Stimulated activated CD4-positive, alpha-beta T cell treated with anti-CD3 and anti-CD28 coated beads, Interleukin-12 subunit alpha, Interleukin-12 subunit beta, amount 100 ng/mL, for 48 hours (primary cell): ENCODE results near the gene GJB6.

Experiments used
- DNase-seq, 3 donors: peaks; one replicate each; pipeline ENCODE4 v3.0.0-alpha.2; 2020; ENCODE audit warnings: low read depth in 2 of 3, low spot score in 1 of 3

Gene GJB6

GRCh38 chr13:20227730-20228129, 4.4 kb downstream of the GJB6 start:
- DNase-seq, result no peak

GRCh38 chr13:20227288-20227687, 4.8 kb downstream of the GJB6 start:
- DNase-seq, result no peak

GRCh38 chr13:20222553-20222952, 9.6 kb downstream of the GJB6 start:
- DNase-seq, result no peak

- no peak for DNase-seq
These were observed 10.3 kb downstream of the GJB6 start for GRCh38 chr13:20221772-20222171.

GRCh38 chr13:20219577-20219976, 12.5 kb downstream of the GJB6 start:
- no peak for DNase-seq

GRCh38 chr13:20217168-20217567, 15.0 kb downstream of the GJB6 start:
- no peak for DNase-seq

GRCh38 chr13:20209948-20210347, 22.2 kb downstream of the GJB6 start:
- DNase-seq, result no peak

- no peak for DNase-seq
These were observed 25.4 kb downstream of the GJB6 start for GRCh38 chr13:20206698-20207235.

GRCh38 chr13:20206065-20206697, 25.9 kb downstream of the GJB6 start:
- DNase-seq, result no peak

- DNase-seq, result no peak
These were observed 33.3 kb downstream of the GJB6 start for GRCh38 chr13:20198781-20199180.

GRCh38 chr13:20197361-20197834, 34.7 kb downstream of the GJB6 start:
- DNase-seq, result no peak

GRCh38 chr13:20195801-20196200, 36.3 kb downstream of the GJB6 start:
- no peak for DNase-seq

GRCh38 chr13:20193907-20194631, 38.0 kb downstream of the GJB6 start:
- no peak for DNase-seq

GRCh38 chr13:20193162-20193906, 38.8 kb downstream of the GJB6 start:
- DNase-seq, result no peak

- no peak for DNase-seq
These were observed 39.3 kb downstream of the GJB6 start, which contains the start of gene GJB2 for GRCh38 chr13:20192836-20193161. Gene GJB2 (minus strand): TSS chr13:20192938. CDS start chr13:20189581, 3,357 bp downstream.

GRCh38 chr13:20192158-20192835, 39.8 kb downstream of the GJB6 start:
- no peak for DNase-seq

- DNase-seq, result no peak
These were observed 40.6 kb downstream of the GJB6 start for GRCh38 chr13:20191311-20192157.

GRCh38 chr13:20190481-20191310, 41.4 kb downstream of the GJB6 start:
- no peak for DNase-seq

GRCh38 chr13:20190076-20190475, 42.0 kb downstream of the GJB6 start:
- no peak for DNase-seq
